Renal cortical epithelial cell (primary cell): ENCODE measurements around the gene LTBP3. TPM values are rescaled to one million over a fixed set of nuclear protein-coding genes. Genes with fewer than 3 reads are reported as not detected.

Experiments used
- DNase-seq: peaks from one replicate; pipeline ENCODE4 v3.0.0-alpha.2; 2011; ENCODE audit warnings: low read depth
- total RNA-seq: library from RNA; depleted of rRNA; stranded (reverse); fragments of >200 nt; gene quantifications from 2 replicates; pipeline ENCODE4 v1.2.3, GENCODE V29; 2014

The LTBP3 gene
- total RNA-seq, 1 donor from 2014 or later, result 82.8 TPM

- DNase-seq, result peak; percentile 97
Observed at GRCh38 chr11:65506772-65507505, 51.2 kb downstream of the LTBP3 start.

GRCh38 chr11:65506290-65506771, 51.8 kb downstream of the LTBP3 start:
- peak; percentile 84 for DNase-seq

- no peak for DNase-seq
Observed at GRCh38 chr11:65505466-65506289, 52.5 kb downstream of the LTBP3 start.

GRCh38 chr11:65504674-65505465, 53.3 kb downstream of the LTBP3 start:
- no peak for DNase-seq

GRCh38 chr11:65503949-65504673, 54.0 kb downstream of the LTBP3 start:
- DNase-seq, result no peak

- DNase-seq, result no peak
Observed at GRCh38 chr11:65503368-65503948, 54.7 kb downstream of the LTBP3 start.

DNA sequence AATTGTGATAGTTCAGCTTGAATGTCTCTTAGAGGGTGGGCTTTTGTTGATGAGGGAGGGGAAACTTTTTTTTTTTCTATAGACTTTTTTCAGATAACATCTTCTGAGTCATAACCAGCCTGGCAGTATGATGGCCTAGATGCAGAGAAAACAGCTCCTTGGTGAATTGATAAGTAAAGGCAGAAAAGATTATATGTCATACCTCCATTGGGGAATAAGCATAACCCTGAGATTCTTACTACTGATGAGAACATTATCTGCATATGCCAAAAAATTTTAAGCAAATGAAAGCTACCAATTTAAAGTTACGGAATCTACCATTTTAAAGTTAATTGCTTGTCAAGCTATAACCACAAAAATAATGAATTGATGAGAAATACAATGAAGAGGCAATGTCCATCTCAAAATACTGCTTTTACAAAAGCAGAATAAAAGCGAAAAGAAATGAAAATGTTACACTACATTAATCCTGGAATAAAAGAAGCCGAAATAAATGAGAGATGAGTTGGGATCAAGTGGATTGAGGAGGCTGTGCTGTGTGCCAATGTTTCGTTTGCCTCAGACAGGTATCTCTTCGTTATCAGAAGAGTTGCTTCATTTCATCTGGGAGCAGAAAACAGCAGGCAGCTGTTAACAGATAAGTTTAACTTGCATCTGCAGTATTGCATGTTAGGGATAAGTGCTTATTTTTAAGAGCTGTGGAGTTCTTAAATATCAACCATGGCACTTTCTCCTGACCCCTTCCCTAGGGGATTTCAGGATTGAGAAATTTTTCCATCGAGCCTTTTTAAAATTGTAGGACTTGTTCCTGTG, 55.4 kb downstream of the LTBP3 start:
- DNase-seq, result no peak

DNA sequence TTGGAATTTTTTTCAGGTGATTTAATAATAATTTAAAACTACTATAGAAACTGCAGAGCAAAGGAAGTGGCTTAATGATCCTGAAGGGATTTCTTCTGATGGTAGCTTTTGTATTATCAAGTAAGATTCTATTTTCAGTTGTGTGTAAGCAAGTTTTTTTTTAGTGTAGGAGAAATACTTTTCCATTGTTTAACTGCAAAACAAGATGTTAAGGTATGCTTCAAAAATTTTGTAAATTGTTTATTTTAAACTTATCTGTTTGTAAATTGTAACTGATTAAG, 55.9 kb downstream of the LTBP3 start:
- DNase-seq, result no peak

DNA sequence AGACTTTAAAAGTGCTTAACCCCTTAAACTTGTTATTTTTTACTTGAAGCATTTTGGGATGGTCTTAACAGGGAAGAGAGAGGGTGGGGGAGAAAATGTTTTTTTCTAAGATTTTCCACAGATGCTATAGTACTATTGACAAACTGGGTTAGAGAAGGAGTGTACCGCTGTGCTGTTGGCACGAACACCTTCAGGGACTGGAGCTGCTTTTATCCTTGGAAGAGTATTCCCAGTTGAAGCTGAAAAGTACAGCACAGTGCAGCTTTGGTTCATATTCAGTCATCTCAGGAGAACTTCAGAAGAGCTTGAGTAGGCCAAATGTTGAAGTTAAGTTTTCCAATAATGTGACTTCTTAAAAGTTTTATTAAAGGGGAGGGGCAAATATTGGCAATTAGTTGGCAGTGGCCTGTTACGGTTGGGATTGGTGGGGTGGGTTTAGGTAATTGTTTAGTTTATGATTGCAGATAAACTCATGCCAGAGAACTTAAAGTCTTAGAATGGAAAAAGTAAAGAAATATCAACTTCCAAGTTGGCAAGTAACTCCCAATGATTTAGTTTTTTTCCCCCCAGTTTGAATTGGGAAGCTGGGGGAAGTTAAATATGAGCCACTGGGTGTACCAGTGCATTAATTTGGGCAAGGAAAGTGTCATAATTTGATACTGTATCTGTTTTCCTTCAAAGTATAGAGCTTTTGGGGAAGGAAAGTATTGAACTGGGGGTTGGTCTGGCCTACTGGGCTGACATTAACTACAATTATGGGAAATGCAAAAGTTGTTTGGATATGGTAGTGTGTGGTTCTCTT, 56.5 kb downstream of the LTBP3 start:
- no peak for DNase-seq

GRCh38 chr11:65501186-65501471, 57.0 kb downstream of the LTBP3 start:
- DNase-seq, result no peak

DNA sequence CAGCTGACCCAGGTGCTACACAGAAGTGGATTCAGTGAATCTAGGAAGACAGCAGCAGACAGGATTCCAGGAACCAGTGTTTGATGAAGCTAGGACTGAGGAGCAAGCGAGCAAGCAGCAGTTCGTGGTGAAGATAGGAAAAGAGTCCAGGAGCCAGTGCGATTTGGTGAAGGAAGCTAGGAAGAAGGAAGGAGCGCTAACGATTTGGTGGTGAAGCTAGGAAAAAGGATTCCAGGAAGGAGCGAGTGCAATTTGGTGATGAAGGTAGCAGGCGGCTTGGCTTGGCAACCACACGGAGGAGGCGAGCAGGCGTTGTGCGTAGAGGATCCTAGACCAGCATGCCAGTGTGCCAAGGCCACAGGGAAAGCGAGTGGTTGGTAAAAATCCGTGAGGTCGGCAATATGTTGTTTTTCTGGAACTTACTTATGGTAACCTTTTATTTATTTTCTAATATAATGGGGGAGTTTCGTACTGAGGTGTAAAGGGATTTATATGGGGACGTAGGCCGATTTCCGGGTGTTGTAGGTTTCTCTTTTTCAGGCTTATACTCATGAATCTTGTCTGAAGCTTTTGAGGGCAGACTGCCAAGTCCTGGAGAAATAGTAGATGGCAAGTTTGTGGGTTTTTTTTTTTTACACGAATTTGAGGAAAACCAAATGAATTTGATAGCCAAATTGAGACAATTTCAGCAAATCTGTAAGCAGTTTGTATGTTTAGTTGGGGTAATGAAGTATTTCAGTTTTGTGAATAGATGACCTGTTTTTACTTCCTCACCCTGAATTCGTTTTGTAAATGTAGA, 57.6 kb downstream of the LTBP3 start:
- no peak for DNase-seq

- peak; percentile 12 for DNase-seq
Observed at GRCh38 chr11:65499713-65500386, 58.3 kb downstream of the LTBP3 start.

- peak; percentile 82 for DNase-seq
Observed at GRCh38 chr11:65498977-65499712, 59.0 kb downstream of the LTBP3 start, which contains the start of gene MALAT1. Gene MALAT1 (plus strand): TSS chr11:65499045.

DNA sequence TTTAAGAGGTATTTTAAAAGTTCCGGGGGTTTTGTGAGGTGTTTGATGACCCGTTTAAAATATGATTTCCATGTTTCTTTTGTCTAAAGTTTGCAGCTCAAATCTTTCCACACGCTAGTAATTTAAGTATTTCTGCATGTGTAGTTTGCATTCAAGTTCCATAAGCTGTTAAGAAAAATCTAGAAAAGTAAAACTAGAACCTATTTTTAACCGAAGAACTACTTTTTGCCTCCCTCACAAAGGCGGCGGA, 59.5 kb downstream of the LTBP3 start:
- no peak for DNase-seq

- peak; percentile 59 for DNase-seq
Observed at GRCh38 chr11:65498042-65498726, 60.0 kb downstream of the LTBP3 start.

- peak; percentile 86 for DNase-seq
Observed at GRCh38 chr11:65497141-65498041, 60.8 kb downstream of the LTBP3 start.
